GM19324 (cell line): Measurements from ENCODE around the gene WTAP.
"Not testable (repeated sequence)": the region's sequence is repeated elsewhere in the genome, so short reads cannot be mapped to it uniquely, and the experiment has no call there.

Source experiments
- ATAC-seq: cut with Tn5 transposase; IDR thresholded peaks from one replicate; pipeline ENCODE4 v1.9.1; 2021; ENCODE audit warnings: mild to moderate bottlenecking, moderate library complexity; ENCODE audit not compliant: unreplicated experiment, low FRiP score

Gene WTAP

GRCh38 chr6:159726255-159726917, 920 bp upstream of the WTAP start:
- peak; percentile 25 for ATAC-seq

GRCh38 chr6:159727717-159728445, 575 bp downstream of the WTAP start:
- peak; percentile 42 for ATAC-seq

GRCh38 chr6:159728531-159728964, 1.2 kb downstream of the WTAP start:
- ATAC-seq: no peak

- no peak for ATAC-seq
Measured at GRCh38 chr6:159729598-159730331, 2.5 kb downstream of the WTAP start.

- ATAC-seq: no peak
Measured at GRCh38 chr6:159730332-159730676, 3.0 kb downstream of the WTAP start.

GRCh38 chr6:159732550-159732949, 5.2 kb downstream of the WTAP start:
- ATAC-seq: not testable (repeated sequence)

GRCh38 chr6:159733395-159733794, 6.1 kb downstream of the WTAP start:
- not testable (repeated sequence) for ATAC-seq

GRCh38 chr6:159736908-159737307, 9.6 kb downstream of the WTAP start:
- no peak for ATAC-seq

GRCh38 chr6:159739341-159739740, 12.0 kb downstream of the WTAP start:
- no peak for ATAC-seq

- no peak for ATAC-seq
Measured at GRCh38 chr6:159742165-159742564, 14.9 kb downstream of the WTAP start.

GRCh38 chr6:159745081-159745480, 17.8 kb downstream of the WTAP start:
- ATAC-seq: no peak

GRCh38 chr6:159746759-159747158, 19.5 kb downstream of the WTAP start:
- ATAC-seq: no peak

GRCh38 chr6:159748127-159748526, 20.8 kb downstream of the WTAP start:
- ATAC-seq: not testable (repeated sequence)

GRCh38 chr6:159751448-159751847, 24.1 kb downstream of the WTAP start:
- no peak for ATAC-seq

GRCh38 chr6:159753081-159753872, 26.0 kb downstream of the WTAP start:
- no peak for ATAC-seq

- ATAC-seq: no peak
Measured at GRCh38 chr6:159754401-159754800, 27.1 kb downstream of the WTAP start.

- ATAC-seq: no peak
Measured at GRCh38 chr6:159754959-159755914, 27.9 kb downstream of the WTAP start.

GRCh38 chr6:159756508-159756907, 29.2 kb downstream of the WTAP start:
- ATAC-seq: no peak
